ENCODE results near the gene OR10V1.
A peak's percentile ranks its signal among the peaks of the same experiment; 100 is the strongest.

Gene OR10V1

GRCh38 chr11:59713745-59714144 lies at the start of gene OR10V1:
TSS of gene OR10V1 (minus strand) at chr11:59713845. CDS start at chr11:59713845, 0 bp downstream.
- no peak for TF ChIP-seq JUND (IDR thresholded peaks at IDR 0.05; ENCODE audit: low read depth)
- no peak for DNase-seq (ENCODE audit: low read depth in 1 of 2, low spot score in 1 of 2)
- in situ Hi-C loops (cut with HindIII; ENCODE audit: low pct_unique_long_range_greater_than_20kb, low sequenced_read_pairs): no loop called here

- in situ Hi-C loops (cut with HindIII; ENCODE audit: low pct_unique_long_range_greater_than_20kb, low sequenced_read_pairs): no loop called here
- no peak for TF ChIP-seq JUND (IDR thresholded peaks at IDR 0.05; ENCODE audit: low read depth)
- DNase-seq (ENCODE audit: low read depth in 1 of 2, low spot score in 1 of 2): no peak
Observed at GRCh38 chr11:59761993-59762392, 48.3 kb upstream of the OR10V1 start.

GRCh38 chr11:59760771-59761170 lies 47.1 kb upstream of the OR10V1 start:
- no peak for TF ChIP-seq JUND (IDR thresholded peaks at IDR 0.05; ENCODE audit: low read depth)
- DNase-seq (ENCODE audit: low read depth in 1 of 2, low spot score in 1 of 2): no peak
- in situ Hi-C loops (cut with HindIII; ENCODE audit: low pct_unique_long_range_greater_than_20kb, low sequenced_read_pairs): no loop called here

- in situ Hi-C loops (cut with HindIII; ENCODE audit: low pct_unique_long_range_greater_than_20kb, low sequenced_read_pairs): no loop called here
- no peak for TF ChIP-seq JUND (IDR thresholded peaks at IDR 0.05; ENCODE audit: low read depth)
Observed at GRCh38 chr11:59759900-59760299, 46.3 kb upstream of the OR10V1 start.

GRCh38 chr11:59758401-59759037 lies 44.9 kb upstream of the OR10V1 start:
- DNase-seq (ENCODE audit: low read depth in 1 of 2, low spot score in 1 of 2): no peak
- in situ Hi-C loops (cut with HindIII; ENCODE audit: low pct_unique_long_range_greater_than_20kb, low sequenced_read_pairs): no loop called here
- no peak for TF ChIP-seq JUND (IDR thresholded peaks at IDR 0.05; ENCODE audit: low read depth)

More at GRCh38 chr11:59759900-59760299, 46.3 kb upstream of the OR10V1 start:
- no peak for DNase-seq (ENCODE audit: low read depth in 1 of 2, low spot score in 1 of 2)

GRCh38 chr11:59756845-59757244 lies 43.2 kb upstream of the OR10V1 start:
- no peak for TF ChIP-seq JUND (IDR thresholded peaks at IDR 0.05; ENCODE audit: low read depth)
- in situ Hi-C loops (cut with HindIII; ENCODE audit: low pct_unique_long_range_greater_than_20kb, low sequenced_read_pairs): no loop called here
- peak; percentile 58 to 87 for DNase-seq (ENCODE audit: low read depth in 1 of 2, low spot score in 1 of 2)

- TF ChIP-seq JUND (IDR thresholded peaks at IDR 0.05; ENCODE audit: low read depth): no peak
- in situ Hi-C loops (cut with HindIII; ENCODE audit: low pct_unique_long_range_greater_than_20kb, low sequenced_read_pairs): no loop called here
Observed at GRCh38 chr11:59756558-59756840, 42.9 kb upstream of the OR10V1 start.

GRCh38 chr11:59755701-59756557 lies 42.3 kb upstream of the OR10V1 start:
- DNase-seq (ENCODE audit: low read depth in 1 of 2, low spot score in 1 of 2): peak; percentile 54 to 81
- in situ Hi-C loops (cut with HindIII; ENCODE audit: low pct_unique_long_range_greater_than_20kb, low sequenced_read_pairs): no loop called here
- TF ChIP-seq JUND (IDR thresholded peaks at IDR 0.05; ENCODE audit: low read depth): peak; percentile 61; the same call in 1 of the 2 replicates

More at GRCh38 chr11:59756558-59756840, 42.9 kb upstream of the OR10V1 start:
- DNase-seq (ENCODE audit: low read depth in 1 of 2, low spot score in 1 of 2): peak in 1 of 2 experiments; percentile 13

- no peak for TF ChIP-seq JUND (IDR thresholded peaks at IDR 0.05; ENCODE audit: low read depth)
- peak; percentile 93 for DNase-seq (ENCODE audit: low read depth in 1 of 2, low spot score in 1 of 2)
- in situ Hi-C loops (cut with HindIII; ENCODE audit: low pct_unique_long_range_greater_than_20kb, low sequenced_read_pairs): no loop called here
Observed at GRCh38 chr11:59754859-59755700, 41.4 kb upstream of the OR10V1 start, which contains the start of gene STX3. TSS of gene STX3 (plus strand) at chr11:59755376. CDS start at chr11:59755606, 230 bp downstream.

- no peak for DNase-seq (ENCODE audit: low read depth in 1 of 2, low spot score in 1 of 2)
- TF ChIP-seq JUND (IDR thresholded peaks at IDR 0.05; ENCODE audit: low read depth): no peak
- in situ Hi-C loops (cut with HindIII; ENCODE audit: low pct_unique_long_range_greater_than_20kb, low sequenced_read_pairs): no loop called here
Observed at GRCh38 chr11:59754494-59754858, 40.8 kb upstream of the OR10V1 start.

- peak; percentile 85 to 88 for DNase-seq (ENCODE audit: low read depth in 1 of 2, low spot score in 1 of 2)
- in situ Hi-C loops (cut with HindIII; ENCODE audit: low pct_unique_long_range_greater_than_20kb, low sequenced_read_pairs): no loop called here
- no peak for TF ChIP-seq JUND (IDR thresholded peaks at IDR 0.05; ENCODE audit: low read depth)
Observed at GRCh38 chr11:59753650-59754493, 40.2 kb upstream of the OR10V1 start.

- no peak for TF ChIP-seq JUND (IDR thresholded peaks at IDR 0.05; ENCODE audit: low read depth)
Observed at GRCh38 chr11:59746111-59746510, 32.5 kb upstream of the OR10V1 start.

More at GRCh38 chr11:59746111-59746510, 32.5 kb upstream of the OR10V1 start:
- in situ Hi-C loops (cut with HindIII; ENCODE audit: low pct_unique_long_range_greater_than_20kb, low sequenced_read_pairs): no loop called here
- DNase-seq (ENCODE audit: low read depth in 1 of 2, low spot score in 1 of 2): no peak
